ENCODE data around the gene LRRC10.

Gene LRRC10

GRCh38 chr12:69569236-69569635 is 41.5 kb downstream of the LRRC10 start:
- no peak for DNase-seq (ENCODE audit: low read depth)

- no peak for DNase-seq (ENCODE audit: low read depth)
Observed at GRCh38 chr12:69566603-69567002, 44.1 kb downstream of the LRRC10 start.

GRCh38 chr12:69563166-69563762 is 47.4 kb downstream of the LRRC10 start:
- DNase-seq (ENCODE audit: low read depth), result no peak

Measured in stimulated activated CD8-positive, alpha-beta memory T cell treated with anti-CD3 and anti-CD28 coated beads, Interleukin-15, amount 100 ng/mL, for 24 hours (primary cell).